ENCODE measurements around the gene CHRNA7.

CHRNA7 gene

DNA sequence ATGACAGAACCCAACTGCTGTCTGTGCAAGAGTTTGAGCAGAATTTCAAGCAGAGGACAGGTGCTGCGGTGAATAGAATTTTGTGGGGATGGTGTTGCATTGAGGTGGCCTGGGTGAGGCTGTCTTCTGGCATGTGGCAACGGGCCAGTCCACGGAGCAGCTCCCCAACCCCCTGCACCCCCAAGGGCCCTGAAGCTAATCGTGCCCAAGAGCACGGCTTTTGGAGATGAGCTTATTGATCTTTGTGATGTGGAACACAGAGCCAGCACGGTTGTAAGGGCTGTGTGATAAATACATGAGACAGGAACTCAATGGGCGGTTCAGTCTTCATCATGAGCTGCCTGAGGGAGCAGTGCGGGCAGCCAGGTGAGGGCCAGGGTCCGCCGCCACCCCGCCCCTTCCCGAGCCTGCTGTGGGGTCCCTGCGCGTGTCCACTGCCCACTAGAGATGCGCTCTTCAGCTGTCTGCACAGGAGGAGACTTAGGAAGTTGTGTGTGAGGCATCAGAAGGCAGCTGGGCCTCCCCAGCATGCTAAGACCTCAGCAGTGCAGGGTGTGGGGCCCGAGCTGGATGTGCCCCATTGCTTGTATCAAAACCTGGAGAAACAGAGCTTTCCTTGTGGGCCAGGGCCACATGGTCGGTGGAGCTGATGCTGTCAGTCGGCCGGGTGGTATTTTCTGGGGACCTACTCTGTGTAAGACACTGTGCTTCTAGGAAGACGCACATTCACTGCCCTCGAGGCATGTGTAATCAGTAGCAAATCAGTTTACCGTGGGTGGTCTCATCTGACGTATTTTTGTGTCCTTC, 90.5 kb downstream of the CHRNA7 start:
- H3K4me3 ChIP-seq (replicated peaks; ENCODE audit: insufficient read depth, low read length) = no peak overlapping the region
- DNase-seq (ENCODE audit: low read depth in 1 of 2, low spot score in 1 of 2) = no peak
- TF ChIP-seq, protein P1, sequence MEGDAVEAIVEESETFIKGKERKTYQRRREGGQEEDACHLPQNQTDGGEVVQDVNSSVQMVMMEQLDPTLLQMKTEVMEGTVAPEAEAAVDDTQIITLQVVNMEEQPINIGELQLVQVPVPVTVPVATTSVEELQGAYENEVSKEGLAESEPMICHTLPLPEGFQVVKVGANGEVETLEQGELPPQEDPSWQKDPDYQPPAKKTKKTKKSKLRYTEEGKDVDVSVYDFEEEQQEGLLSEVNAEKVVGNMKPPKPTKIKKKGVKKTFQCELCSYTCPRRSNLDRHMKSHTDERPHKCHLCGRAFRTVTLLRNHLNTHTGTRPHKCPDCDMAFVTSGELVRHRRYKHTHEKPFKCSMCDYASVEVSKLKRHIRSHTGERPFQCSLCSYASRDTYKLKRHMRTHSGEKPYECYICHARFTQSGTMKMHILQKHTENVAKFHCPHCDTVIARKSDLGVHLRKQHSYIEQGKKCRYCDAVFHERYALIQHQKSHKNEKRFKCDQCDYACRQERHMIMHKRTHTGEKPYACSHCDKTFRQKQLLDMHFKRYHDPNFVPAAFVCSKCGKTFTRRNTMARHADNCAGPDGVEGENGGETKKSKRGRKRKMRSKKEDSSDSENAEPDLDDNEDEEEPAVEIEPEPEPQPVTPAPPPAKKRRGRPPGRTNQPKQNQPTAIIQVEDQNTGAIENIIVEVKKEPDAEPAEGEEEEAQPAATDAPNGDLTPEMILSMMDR (IDR thresholded peaks at IDR 0.05; ENCODE audit: insufficient read depth, low read length) = no peak
- TF ChIP-seq GABPA (IDR thresholded peaks at IDR 0.05; ENCODE audit: low read depth) = no peak
- TF ChIP-seq REST (IDR thresholded peaks at IDR 0.05; ENCODE audit: insufficient replicate concordance, low read depth) = no peak
- no peak for TF ChIP-seq POLR2AphosphoS5 (IDR thresholded peaks at IDR 0.05; ENCODE audit: low read depth)
- H3K27me3 ChIP-seq (ENCODE audit: insufficient read depth, poor library complexity, severe bottlenecking) = peaks cover 2% of the 10 kb centered on the region
- no peak overlapping the region for H3K27ac ChIP-seq (replicated peaks)

DNA sequence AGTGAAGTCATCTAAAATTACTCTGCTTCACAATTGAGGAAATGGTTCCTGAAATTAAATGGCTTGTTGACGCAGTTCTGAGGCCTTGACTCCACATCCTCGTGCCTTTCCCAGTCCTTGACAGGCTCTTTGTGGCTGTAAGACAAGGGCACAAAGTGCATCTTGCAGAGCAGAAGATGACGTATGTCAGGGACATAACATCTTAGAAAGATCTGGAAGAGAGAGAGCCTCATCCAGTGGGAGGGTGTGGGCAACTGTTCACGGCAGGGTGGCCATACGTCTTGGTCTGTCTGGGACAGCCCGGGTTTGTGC, 91.0 kb downstream of the CHRNA7 start:
- Histone ChIP-seq H3K4me3 (replicated peaks; ENCODE audit: insufficient read depth, low read length) (no peak overlapping the region), H3K27me3 (ENCODE audit: insufficient read depth, poor library complexity, severe bottlenecking) (peaks cover 2% of the 10 kb centered on the region), H3K27ac (replicated peaks) (no peak overlapping the region)
- DNase-seq (ENCODE audit: low read depth in 1 of 2, low spot score in 1 of 2) = no peak
- TF ChIP-seq REST (IDR thresholded peaks at IDR 0.05; ENCODE audit: insufficient replicate concordance, low read depth) = no peak
- TF ChIP-seq SPI1 (IDR thresholded peaks at IDR 0.05; ENCODE audit: borderline replicate concordance, low read depth) = no peak
- no peak for TF ChIP-seq GABPA (IDR thresholded peaks at IDR 0.05; ENCODE audit: low read depth)
- TF ChIP-seq, protein P1 (IDR thresholded peaks at IDR 0.05; ENCODE audit: insufficient read depth, low read length) = no peak
- TF ChIP-seq POLR2AphosphoS5 (IDR thresholded peaks at IDR 0.05; ENCODE audit: low read depth) = no peak

- H3K27ac ChIP-seq (replicated peaks) = no peak overlapping the region
- H3K4me3 ChIP-seq (replicated peaks; ENCODE audit: insufficient read depth, low read length) = no peak overlapping the region
- H3K27me3 ChIP-seq (ENCODE audit: insufficient read depth, poor library complexity, severe bottlenecking) = peaks cover 2% of the 10 kb centered on the region
- no peak for DNase-seq (ENCODE audit: low read depth in 1 of 2, low spot score in 1 of 2)
- TF ChIP-seq SPI1 (IDR thresholded peaks at IDR 0.05; ENCODE audit: borderline replicate concordance, low read depth) = no peak
- no peak for TF ChIP-seq REST (IDR thresholded peaks at IDR 0.05; ENCODE audit: insufficient replicate concordance, low read depth)
Measured at GRCh38 chr15:32122013-32122412, 91.7 kb downstream of the CHRNA7 start.

Measured in HL-60 (cell line).